Ascending aorta (tissue), 2 donors: ENCODE results near the gene TBC1D2. TPM values are rescaled to one million over a fixed set of nuclear protein-coding genes. Genes with fewer than 3 reads are reported as not detected.
"Not testable (repeated sequence)": the region's sequence is repeated elsewhere in the genome, so short reads cannot be mapped to it uniquely, and the experiment has no call there.

Source experiments
- DNase-seq, 2 donors: peaks; one replicate each; pipeline ENCODE4 v3.0.0-alpha.2; 2019; ENCODE audit warnings: low spot score in 2 of 2
- H3K27ac ChIP-seq, 2 donors: fragments of 200-600 bp; sonication (generic); one replicate each; pipeline ENCODE4 v1.5.1; 2016 to 2017; ENCODE audit warnings: mild to moderate bottlenecking in 1 of 2
- H3K27me3 ChIP-seq: fragments of 200-600 bp; sonication (generic); one replicate; pipeline ENCODE4 v1.5.1; 2017
- H3K36me3 ChIP-seq, 2 donors: fragments of 200-600 bp; sonication (generic); one replicate each; pipeline ENCODE4 v1.5.1; 2016
- H3K4me1 ChIP-seq, 2 donors: fragments of 200-600 bp; sonication (generic); one replicate each; pipeline ENCODE4 v1.5.1; 2016 to 2017; ENCODE audit warnings: mild to moderate bottlenecking in 1 of 2
- H3K4me3 ChIP-seq, 2 donors: fragments of 200-600 bp; sonication (generic); one replicate each; pipeline ENCODE4 v1.5.1; 2016 to 2017; ENCODE audit warnings: mild to moderate bottlenecking in 1 of 2
- H3K9me3 ChIP-seq, 2 donors: fragments of 200-600 bp; sonication (generic); one replicate each; pipeline ENCODE4 v1.5.1; 2016
- intact Hi-C: fragments of 100-400 bp; cut with DNase I; formaldehyde crosslinking; loops from one replicate; pipeline ENCODE4 v1.15.1; 2023
- total RNA-seq: library from RNA; depleted of rRNA; stranded (reverse); fragments of >200 nt; gene quantifications from one replicate; pipeline ENCODE4 v1.1.0, GENCODE V29; 2016
- TF ChIP-seq, protein P1 (sequence below), 3 experiments: fragments of 200-600 bp in 2 of 3; fragments of 450-650 bp in 1 of 3; sonication (generic) in 2 of 3; IDR thresholded peaks; one replicate each; pipeline ENCODE4 v1.5.1; 2016 to 2019; ENCODE audit warnings: antibody characterized with exemption in 3 of 3, mild to moderate bottlenecking in 1 of 3, moderate library complexity in 1 of 3

The TBC1D2 gene
- total RNA-seq, 1 donor from 2014 or later: 32.5 TPM

GRCh38 chr9:98288881-98289280 lies 33.4 kb upstream of the TBC1D2 start:
- Histone ChIP-seq H3K4me1 (no peaks in the 10 kb centered on the region), H3K4me3 (no peak overlapping the region), H3K27me3 (no peaks in the 10 kb centered on the region), H3K36me3 (no peaks in the 10 kb centered on the region), H3K9me3 (no peaks in the 10 kb centered on the region), H3K27ac (no peak overlapping the region)
- TF ChIP-seq, protein P1, sequence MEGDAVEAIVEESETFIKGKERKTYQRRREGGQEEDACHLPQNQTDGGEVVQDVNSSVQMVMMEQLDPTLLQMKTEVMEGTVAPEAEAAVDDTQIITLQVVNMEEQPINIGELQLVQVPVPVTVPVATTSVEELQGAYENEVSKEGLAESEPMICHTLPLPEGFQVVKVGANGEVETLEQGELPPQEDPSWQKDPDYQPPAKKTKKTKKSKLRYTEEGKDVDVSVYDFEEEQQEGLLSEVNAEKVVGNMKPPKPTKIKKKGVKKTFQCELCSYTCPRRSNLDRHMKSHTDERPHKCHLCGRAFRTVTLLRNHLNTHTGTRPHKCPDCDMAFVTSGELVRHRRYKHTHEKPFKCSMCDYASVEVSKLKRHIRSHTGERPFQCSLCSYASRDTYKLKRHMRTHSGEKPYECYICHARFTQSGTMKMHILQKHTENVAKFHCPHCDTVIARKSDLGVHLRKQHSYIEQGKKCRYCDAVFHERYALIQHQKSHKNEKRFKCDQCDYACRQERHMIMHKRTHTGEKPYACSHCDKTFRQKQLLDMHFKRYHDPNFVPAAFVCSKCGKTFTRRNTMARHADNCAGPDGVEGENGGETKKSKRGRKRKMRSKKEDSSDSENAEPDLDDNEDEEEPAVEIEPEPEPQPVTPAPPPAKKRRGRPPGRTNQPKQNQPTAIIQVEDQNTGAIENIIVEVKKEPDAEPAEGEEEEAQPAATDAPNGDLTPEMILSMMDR (IDR thresholded peaks at IDR 0.05): no peak
- DNase-seq: no peak
- intact Hi-C loops: no loop called here

DNA sequence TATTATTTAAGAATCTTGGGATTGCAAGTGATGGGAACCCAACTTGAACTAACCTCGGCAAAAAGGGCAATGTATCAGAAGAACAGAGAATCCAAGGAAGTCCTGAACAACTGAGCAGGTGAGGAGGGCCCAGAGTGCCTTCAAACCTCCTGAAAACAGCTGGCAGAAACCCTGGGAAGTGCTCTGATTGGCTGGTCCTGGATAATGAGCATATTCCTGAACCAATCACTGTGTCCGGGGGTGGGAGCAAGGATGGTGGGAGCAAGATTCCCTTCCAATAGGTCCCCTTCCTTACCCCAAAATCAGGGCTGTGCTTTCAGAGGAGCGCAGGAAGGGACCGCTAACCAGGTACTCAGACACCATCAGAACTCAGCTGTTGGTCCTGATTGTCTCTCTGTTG lies 31.9 kb upstream of the TBC1D2 start:
- Histone ChIP-seq H3K27me3 (no peaks in the 10 kb centered on the region), H3K27ac (no peak overlapping the region), H3K9me3 (no peaks in the 10 kb centered on the region), H3K4me3 (no peak overlapping the region), H3K4me1 (no peaks in the 10 kb centered on the region), H3K36me3 (no peaks in the 10 kb centered on the region)
- intact Hi-C loops: no loop called here
- TF ChIP-seq, protein P1 (IDR thresholded peaks at IDR 0.05): no peak
- DNase-seq: no peak

- no peak for DNase-seq
- Histone ChIP-seq H3K4me3 (no peak overlapping the region), H3K9me3 (no peaks in the 10 kb centered on the region), H3K4me1 (no peaks in the 10 kb centered on the region), H3K36me3 (no peaks in the 10 kb centered on the region), H3K27ac (no peak overlapping the region), H3K27me3 (no peaks in the 10 kb centered on the region)
- intact Hi-C loops: no loop called here
- TF ChIP-seq, protein P1 (IDR thresholded peaks at IDR 0.05): no peak
These were observed 30.0 kb upstream of the TBC1D2 start for GRCh38 chr9:98285446-98285845.

DNA sequence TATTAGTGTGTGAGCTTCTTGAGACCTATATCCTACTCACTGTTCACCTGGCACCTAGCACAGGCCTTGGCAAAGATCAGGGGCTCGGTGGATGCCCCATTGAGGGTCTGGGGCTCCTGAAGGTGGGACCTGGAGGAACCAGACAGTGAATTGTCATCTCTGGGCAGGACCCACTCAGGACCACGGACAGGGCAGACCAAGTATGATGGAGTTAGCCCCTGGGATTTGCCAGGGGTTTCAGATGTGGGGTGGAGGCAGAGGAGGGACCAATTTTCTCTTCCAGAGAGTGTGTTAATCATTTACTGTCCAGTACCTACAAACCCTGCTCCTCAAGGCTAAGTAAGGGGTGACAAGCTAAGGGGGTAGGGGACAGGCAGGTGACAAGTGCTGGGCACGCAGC lies 29.3 kb upstream of the TBC1D2 start:
- TF ChIP-seq, protein P1 (IDR thresholded peaks at IDR 0.05): no peak
- Histone ChIP-seq H3K9me3 (no peaks in the 10 kb centered on the region), H3K4me3 (no peak overlapping the region), H3K4me1 (no peaks in the 10 kb centered on the region), H3K36me3 (no peaks in the 10 kb centered on the region), H3K27ac (no peak overlapping the region), H3K27me3 (no peaks in the 10 kb centered on the region)
- intact Hi-C loops: no loop called here
- no peak for DNase-seq

- H3K4me1 ChIP-seq, intact Hi-C loops, DNase-seq, H3K4me3 ChIP-seq, H3K27ac ChIP-seq, H3K36me3 ChIP-seq, H3K27me3 ChIP-seq, H3K9me3 ChIP-seq: not testable (repeated sequence)
These were observed 27.7 kb upstream of the TBC1D2 start for GRCh38 chr9:98283143-98283542.

GRCh38 chr9:98281281-98281680 lies 25.8 kb upstream of the TBC1D2 start:
- Histone ChIP-seq H3K4me3 (no peak overlapping the region), H3K4me1 (no peaks in the 10 kb centered on the region), H3K27ac (no peak overlapping the region), H3K27me3 (no peaks in the 10 kb centered on the region), H3K36me3 (no peaks in the 10 kb centered on the region), H3K9me3 (no peaks in the 10 kb centered on the region)
- no peak for DNase-seq
- TF ChIP-seq, protein P1 (IDR thresholded peaks at IDR 0.05): no peak
- intact Hi-C loops: no loop called here
